Daoy (cell line): ENCODE measurements around the gene DONSON. TPM values are rescaled to one million over a fixed set of nuclear protein-coding genes. Genes with fewer than 3 reads are reported as not detected.
"Not testable (repeated sequence)": the region's sequence is repeated elsewhere in the genome, so short reads cannot be mapped to it uniquely, and the experiment has no call there.

Source experiments
- DNase-seq: peaks from one replicate; pipeline ENCODE4 v3.0.0-alpha.2; 2015; ENCODE audit warnings: low read depth
- total RNA-seq: library from RNA; depleted of rRNA; stranded (reverse); fragments of >200 nt; shearing (Covaris generic); gene quantifications from 2 replicates; pipeline ENCODE4 v1.2.3, GENCODE V29; 2014; rRNA removed

DONSON gene, protein sequence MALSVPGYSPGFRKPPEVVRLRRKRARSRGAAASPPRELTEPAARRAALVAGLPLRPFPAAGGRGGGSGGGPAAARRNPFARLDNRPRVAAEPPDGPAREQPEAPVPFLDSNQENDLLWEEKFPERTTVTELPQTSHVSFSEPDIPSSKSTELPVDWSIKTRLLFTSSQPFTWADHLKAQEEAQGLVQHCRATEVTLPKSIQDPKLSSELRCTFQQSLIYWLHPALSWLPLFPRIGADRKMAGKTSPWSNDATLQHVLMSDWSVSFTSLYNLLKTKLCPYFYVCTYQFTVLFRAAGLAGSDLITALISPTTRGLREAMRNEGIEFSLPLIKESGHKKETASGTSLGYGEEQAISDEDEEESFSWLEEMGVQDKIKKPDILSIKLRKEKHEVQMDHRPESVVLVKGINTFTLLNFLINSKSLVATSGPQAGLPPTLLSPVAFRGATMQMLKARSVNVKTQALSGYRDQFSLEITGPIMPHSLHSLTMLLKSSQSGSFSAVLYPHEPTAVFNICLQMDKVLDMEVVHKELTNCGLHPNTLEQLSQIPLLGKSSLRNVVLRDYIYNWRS
- 51.0 and 80.6 TPM in 2 replicates for total RNA-seq

DNA sequence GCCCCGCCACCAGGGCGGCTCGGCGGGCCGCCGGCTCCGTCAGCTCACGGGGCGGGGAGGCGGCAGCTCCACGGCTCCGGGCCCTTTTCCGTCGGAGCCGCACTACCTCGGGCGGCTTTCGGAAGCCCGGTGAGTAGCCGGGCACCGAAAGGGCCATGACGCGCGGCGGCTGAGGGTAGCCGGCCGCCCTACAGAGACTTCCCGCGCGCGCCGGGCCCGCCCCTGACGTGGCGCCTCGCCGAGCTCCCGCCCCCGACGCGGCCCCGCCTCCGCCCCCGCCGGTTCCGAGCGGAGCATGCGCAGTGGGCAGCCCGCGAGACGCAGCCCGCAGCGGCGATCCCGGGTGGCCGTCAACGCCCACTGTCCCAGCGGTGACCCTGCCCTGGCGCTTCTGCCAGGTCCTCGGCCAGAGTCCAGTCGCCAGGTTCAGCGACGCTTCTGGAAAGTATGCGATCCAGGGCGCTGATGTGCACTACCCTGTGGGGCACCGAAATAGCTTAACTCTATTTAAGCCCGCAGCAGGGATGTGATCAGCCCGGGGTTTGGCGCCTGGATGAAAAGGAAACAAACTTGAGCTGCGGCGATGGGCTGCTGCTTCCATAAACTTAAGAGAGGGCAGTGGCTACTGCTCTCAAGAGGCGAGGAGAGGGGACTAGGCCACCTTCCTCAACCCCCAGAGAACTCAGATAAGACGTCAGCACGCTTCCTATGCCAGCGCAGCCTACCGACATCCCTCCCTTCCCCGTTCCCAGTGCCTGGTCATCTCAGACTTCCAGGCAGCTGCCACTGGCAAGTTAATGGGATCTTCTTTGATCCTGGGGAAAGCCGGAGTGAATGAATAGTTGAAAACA is at the start of gene DONSON:
Gene DONSON, minus strand, starts transcription at position 200 of the 851 bp plus-strand sequence. Its CDS starts 43 bp downstream, at position 157.
- DNase-seq = peak; percentile 96

DNA sequence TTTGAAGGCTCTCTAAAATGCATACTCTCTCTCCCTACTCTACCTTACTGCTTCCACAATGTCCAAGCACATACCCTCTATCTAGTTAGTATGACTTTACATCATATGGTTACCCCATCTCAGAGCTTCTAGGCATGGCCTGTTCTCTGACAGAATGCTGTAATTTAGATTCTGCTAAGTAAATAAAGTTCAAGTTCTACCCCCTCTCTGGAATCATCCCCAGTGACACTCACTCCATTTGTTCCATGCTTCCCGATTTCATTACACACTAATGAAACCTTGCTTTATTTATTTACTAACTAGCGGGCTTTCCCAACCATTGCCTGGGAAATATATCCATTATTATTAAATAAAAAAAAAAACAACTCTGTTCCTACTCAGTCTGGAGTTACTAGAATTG is 45.8 kb upstream of the DONSON start:
- no peak for DNase-seq

DNA sequence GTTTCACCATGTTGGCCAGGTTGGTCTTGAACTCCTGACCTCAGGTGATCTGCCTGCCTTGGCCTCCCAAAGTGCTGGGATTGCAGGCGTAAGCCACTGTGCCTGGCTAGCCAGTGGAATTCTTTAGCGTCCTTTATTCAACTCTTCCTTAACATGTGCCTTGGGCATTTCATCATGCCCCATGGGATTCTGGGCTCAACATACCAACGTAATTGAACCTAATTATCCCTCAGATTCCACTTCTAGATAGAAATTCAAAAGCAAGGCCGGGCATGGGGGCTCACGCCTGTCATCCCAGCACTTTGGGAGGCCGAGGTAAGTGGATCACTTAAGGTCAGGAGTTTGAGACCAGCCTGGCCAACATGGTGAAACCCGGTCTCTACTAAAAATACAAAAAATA is 37.7 kb upstream of the DONSON start:
- DNase-seq = not testable (repeated sequence)

DNA sequence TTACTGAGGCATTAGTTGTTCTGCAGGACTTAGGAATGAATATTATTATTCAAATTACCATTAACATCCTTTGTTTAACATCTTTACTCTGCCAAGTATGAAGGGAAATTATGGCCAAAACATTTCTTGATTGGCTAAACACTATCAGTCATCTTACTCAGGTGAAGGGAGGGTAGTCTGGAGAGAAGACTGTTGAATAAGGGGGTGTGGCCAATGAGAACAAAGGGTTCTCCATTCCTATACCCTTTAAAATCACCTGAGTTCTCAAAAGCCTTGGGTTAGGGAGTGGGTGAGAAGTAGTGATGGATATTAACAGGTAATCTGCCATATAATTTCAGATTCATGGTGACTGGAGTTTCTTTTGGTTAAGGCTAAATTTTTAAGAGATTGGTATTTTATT is 33.8 kb upstream of the DONSON start:
- DNase-seq = no peak

DNA sequence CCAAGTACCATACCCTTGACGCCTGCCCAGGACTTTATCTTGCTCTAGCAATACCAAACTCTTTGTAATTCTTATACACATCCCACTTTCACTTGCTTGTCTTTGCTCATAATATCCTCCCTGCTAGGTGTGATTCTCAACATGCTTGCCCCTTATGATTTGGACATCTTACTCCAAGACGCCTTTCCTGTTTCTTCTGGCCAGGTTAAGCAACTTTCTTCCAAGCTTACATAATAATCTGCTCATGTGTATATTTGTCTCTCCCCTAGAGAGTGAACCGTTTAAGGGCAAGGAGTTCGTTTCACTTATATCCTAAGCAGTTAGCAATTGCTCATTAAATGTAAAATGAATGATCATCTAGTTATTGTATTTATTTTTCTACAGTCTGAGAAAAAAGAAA is 31.2 kb upstream of the DONSON start:
- DNase-seq = no peak

DNA sequence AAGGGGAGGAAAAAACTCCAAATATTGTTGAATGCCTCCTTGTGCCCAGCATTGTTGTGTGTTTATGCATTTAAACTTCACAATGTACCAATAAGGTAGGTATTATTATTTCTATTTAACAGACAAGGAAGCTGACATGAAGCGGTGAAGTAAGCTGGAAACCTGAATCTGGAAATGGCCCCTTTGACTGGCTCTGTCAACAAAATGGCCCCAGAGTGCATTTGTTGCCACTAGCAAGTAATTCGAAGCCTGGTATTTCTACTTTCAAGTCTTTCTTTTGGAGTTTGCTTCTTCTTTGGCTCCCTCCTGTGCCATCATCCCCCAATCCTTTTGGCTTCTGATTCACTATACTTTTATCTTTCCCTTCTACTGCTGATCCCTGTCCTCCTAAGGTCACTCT is 29.9 kb upstream of the DONSON start:
- DNase-seq = no peak

DNA sequence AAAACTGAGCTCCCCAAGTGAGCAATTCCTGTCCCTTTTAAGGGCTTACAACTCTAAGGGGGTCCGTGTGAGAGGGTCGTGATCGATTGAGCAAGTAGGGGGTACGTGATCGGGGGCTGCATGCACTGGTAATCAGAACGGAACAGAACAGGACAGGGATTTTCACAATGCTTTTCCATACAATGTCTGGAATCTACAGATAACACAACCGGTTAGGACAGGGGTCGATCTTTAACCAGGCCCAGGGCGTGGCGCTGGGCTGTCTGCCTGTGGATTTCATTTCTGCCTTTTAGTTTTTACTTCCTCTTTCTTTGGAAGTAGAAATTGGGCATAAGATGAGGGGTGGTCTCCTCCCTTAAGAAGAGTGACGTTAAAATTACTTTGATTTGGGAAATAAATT is 29.1 kb upstream of the DONSON start:
- not testable (repeated sequence) for DNase-seq

DNA sequence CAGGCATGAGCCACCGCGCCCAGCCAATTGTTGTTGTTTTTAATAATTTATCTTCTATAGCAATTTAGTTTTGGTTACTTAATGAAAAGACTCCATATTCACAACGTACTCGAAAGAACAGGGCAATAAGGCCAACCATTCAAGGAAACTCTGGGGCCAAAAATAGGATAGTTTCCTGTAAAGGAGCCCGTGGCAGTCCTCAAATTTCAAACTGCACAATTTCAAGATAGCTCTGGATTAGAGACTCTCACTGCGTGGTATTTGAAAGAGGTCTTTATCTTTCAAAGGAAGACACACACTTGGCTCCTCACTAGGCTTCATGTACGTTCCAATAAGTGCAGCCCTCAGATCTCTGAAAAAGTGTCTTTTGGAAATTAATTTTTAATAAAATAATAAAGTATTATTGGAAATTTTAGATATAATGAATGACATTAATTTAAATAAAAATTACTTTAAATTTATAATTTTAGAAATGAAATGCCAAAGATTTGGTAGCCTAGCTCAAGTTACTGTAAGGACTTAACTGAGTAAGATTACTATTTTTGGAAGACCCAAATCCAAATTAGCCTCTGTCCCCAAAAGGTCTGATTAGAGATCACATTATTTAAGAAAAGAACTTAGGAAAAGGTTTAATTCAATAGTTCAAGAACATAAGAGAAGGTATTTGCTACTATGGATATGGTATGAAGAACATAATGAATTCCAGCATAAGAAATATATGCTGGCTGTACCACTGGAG is 22.7 kb upstream of the DONSON start:
- DNase-seq = no peak

DNA sequence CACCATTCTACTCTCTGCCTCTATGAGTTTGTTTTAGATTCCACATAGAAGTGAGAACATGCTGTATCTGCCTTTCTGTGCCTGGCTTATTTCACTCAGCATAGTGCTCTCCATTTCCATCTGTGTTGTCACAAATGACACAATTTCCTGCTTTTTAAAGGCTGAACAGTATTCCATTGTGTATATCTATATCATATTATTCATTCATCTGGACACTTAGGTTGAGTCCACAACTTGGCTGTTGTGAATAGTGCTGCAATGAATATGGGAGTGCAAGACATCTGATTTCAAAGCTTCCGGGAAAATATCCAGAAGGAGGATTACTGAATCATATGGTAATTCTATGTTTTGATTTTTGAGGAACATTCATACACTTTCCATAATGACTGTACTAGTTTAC is 20.1 kb upstream of the DONSON start:
- no peak for DNase-seq

DNA sequence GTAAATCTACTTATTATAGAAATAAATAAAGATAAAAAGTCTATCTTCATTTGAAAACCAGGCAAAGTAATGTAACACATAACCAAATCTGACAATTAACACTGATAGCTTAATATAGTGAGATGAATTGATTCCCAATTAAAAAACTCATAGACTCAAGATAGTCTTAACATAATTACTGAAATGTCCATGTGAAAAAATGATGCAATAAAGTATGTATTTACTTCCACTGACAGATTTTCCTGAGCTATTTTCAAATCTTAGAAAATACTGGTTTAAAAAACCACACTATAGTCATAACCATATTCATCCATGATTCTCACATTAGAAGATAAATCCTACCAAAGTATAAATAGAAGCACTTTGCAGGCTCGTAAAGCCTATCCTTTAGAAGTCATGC is 9.6 kb upstream of the DONSON start:
- no peak for DNase-seq

DNA sequence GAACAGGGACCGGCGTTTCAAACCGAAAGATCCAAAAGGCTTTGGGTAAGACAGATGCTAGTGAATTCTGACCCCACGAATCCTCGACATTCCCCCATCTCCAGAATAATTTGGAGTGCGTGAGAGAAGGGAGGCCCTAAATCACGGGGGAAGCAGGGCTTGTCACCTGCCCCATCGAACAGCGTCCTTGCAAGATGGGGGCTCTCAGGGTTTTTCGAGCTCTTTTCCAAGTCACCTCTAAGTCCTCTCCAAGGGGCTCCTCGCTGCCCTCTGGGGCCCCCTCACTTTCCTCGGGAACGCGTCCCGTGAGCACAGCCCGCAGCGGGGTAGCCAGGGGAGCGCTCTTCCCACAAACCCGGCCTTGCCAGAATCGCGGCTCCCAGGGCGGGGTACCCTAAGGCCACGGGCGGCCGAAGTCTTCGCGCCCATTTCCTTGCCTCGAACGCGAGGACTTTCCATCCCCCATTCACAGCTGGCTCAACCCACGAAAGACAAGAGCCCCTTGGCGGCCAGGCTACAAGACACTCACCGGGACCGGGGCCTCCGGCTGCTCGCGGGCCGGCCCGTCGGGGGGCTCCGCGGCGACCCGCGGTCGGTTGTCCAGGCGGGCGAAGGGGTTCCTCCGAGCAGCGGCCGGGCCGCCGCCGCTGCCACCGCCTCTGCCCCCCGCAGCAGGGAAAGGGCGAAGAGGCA is 546 bp downstream of the DONSON start:
- peak; percentile 58 for DNase-seq

DNA sequence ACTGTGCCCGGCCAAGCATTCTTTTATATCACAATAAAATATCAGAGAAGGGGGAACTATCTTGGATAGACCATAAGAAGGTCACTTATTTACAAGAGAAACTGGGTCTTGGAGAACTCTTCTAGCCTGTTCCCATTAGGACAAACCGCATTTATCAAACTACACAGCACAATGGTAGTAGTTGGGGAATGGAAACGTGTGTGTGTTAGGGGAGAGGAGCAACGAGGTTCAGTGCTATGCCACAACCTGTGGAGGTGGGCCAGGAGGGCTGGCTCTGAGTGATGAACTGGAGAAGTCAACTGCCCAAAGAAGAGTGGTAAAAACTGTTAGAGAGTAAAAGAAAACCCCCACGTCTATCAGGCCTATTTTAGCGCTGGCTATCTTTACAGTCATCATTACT is 1.6 kb downstream of the DONSON start:
- DNase-seq = no peak

DNA sequence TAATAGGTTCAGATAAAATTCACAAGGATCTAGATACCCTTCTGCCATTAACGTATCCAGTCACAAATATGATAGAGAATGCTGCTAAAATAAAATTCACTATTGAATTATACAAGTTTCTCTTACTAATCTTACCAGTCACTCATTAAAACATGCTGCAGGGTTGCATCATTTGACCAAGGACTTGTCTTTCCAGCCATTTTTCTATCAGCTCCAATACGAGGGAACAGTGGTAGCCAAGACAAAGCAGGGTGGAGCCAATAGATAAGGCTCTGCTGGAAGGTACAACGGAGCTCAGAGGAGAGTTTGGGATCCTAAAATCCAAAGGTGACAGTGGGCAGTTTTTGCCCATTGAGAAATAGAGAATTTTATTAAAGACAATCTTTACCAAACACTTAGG is 4.0 kb downstream of the DONSON start:
- no peak for DNase-seq

DNA sequence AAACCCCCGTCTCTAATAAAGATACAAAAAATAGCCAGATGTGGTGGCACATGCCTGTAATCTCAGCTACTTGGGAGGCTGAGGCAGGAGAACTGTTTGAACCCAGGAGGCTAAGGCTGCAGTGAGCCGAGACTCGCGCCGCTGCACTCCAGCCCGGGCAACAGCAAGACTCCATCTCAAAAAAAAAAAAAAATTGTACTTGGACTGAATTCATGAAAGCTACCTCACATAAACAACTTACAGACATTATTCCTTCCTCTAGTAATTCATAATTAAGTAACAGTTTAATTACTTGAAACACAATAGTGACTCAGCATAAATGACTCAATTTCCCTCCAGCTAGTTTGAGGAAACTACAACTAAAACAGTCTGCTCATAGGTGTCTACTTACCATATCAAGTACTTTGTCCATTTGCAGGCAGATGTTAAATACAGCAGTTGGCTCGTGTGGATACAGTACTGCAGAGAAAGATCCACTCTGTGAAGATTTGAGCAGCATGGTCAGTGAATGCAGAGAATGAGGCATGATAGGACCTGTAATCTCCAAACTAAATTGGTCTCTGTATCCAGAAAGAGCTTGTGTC is 9.4 kb downstream of the DONSON start:
- DNase-seq = no peak

DNA sequence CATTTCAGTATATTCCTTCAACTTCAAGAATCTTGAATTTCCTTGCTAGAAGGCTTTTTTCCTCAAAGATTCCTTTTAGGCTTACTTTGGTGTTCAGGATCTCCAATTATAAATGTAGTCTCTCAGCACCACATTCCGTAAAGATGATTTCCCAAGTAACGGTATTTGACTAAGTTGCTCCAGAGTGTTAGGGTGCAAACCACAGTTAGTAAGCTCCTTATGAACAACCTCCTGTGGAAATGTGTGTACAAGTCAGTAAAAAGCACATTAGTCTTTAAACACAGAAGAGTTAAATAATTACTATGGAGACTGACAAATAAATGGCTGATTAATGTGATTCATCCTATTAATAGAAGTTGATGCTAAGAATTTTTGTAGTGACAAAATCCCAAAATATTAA is 10.3 kb downstream of the DONSON start:
- no peak for DNase-seq

DNA sequence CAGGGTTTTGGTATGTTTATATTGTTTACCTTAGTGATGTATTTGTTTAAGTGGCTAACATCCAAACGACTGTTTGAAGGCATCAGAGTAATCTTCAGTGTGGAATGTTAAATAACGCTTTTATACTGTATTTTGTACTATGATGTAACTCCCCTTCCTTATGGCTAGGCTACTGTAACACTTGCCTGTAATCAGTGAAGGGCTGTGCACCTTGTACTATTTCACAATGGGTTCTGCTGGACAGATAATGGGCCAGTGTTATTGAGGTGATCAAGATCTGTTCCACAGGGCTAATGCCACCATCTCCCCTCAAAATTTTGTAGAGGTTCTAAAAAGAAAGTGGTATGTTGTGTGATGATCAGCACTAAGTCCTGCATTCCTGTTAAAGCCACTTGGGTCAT is 11.7 kb downstream of the DONSON start:
- not testable (repeated sequence) for DNase-seq

DNA sequence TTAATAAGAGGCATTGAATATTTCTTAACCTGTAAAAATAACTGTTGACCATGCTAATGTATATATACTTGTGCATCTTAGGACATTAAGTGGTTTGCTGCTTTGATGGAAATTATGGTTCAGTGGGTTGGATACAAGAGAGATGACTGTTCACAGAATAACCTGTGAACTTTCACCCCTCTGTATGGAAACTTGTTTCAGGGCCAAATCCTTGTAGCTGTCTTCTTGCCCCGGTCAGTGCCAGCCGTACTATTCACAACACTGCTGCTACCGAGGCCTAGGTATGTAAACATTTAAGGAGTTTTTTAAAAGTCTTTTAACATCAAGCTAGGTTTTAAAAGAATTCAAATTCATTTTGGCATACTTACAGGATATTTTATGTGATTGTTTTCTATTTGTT is 16.1 kb downstream of the DONSON start:
- DNase-seq = no peak

DNA sequence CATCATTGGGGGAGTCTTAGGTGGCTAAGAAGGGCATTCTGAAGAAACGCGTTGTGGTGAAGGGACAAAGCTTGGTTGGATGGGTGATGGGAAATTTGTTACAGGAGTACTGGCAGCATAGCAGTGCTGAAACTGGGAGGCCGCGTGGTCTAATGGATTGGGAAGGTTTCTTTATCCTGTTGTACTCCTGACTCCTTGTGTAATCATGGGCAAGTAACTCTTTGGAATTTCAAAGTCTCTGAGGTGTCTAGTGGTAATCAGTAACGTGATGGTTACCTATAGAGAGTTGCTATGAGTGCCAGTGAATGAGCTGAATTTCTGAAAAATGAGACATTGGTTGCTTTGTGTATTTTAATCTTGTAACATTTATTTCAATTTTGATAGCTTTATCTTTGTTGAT is 18.5 kb downstream of the DONSON start:
- DNase-seq = no peak

DNA sequence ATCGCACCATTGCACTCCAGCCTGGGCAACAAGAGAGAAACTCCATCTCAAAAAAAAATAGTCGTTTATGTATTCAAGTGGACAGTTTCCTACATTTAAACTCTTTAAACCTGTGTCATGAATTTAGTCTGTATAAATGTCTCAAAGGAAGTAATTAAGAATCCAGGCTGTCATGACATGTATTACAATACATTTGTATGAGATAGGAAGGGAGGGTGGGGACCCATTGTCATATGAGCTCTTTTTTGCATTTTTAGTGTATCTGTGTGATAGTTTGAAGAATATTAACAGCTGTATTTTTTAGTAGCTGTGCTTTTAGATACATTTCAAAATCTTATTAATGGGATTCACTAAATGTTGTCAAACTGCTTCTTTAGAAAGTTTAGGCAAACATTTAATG is 20.0 kb downstream of the DONSON start:
- no peak for DNase-seq

DNA sequence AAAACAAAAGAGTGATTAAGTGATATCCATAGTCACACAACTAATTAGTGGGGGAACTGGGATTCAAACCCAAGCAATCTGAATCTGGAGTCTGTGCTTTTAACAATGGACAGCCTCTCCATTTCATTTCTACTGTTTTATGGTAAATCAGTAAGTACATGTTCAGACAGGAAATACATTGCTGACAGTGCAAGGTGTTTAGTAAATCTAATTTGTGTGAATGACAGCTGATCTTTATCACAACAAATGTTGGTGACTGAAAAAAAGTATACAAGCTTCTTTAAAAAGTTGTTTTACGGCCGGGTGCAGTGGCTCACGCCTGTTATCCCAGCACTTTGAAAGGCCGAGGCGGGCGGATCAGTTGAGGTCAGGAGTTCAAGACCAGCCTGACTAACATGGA is 20.6 kb downstream of the DONSON start:
- DNase-seq = no peak

DNA sequence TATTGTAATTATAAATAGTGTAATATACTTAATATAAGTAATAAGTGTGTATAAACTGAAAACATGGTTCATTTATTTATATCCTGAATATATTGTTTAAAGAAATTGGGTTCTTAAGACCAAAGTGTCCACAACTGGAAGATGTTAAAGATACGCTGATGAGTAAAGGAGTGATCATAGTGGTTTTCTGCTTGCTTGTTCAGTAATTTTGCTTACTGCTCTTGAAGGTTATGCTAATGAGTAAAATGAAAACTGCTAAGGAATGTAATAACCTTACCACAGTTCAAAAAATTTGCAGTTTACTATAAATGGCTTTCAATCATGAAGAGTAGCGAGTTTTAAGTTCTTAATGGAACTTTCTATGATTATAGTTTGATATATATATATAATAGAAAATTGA is 22.0 kb downstream of the DONSON start:
- DNase-seq = no peak
